ENCODE data around the gene KRTAP10-1.
A peak's percentile ranks its signal among the peaks of the same experiment; 100 is the strongest.

Gene KRTAP10-1

GRCh38 chr21:44520326-44521300 lies 19.4 kb downstream of the KRTAP10-1 start:
- Histone ChIP-seq H3K27ac (no peak overlapping the region), H3K4me3 (no peak overlapping the region)

GRCh38 chr21:44519346-44520325 lies 20.4 kb downstream of the KRTAP10-1 start:
- H3K27ac ChIP-seq, result no peak overlapping the region
- H3K4me3 ChIP-seq, result no peak overlapping the region

GRCh38 chr21:44518686-44519085 lies 21.3 kb downstream of the KRTAP10-1 start:
- Histone ChIP-seq H3K27ac (no peak overlapping the region), H3K4me3 (no peak overlapping the region)

GRCh38 chr21:44517175-44517899 lies 22.7 kb downstream of the KRTAP10-1 start:
- H3K4me3 ChIP-seq, result no peak overlapping the region

GRCh38 chr21:44516828-44517174 lies 23.2 kb downstream of the KRTAP10-1 start:
- H3K27ac ChIP-seq, result no peak overlapping the region
- H3K4me3 ChIP-seq, result no peak overlapping the region

More at GRCh38 chr21:44517175-44517899, 22.7 kb downstream of the KRTAP10-1 start:
- H3K27ac ChIP-seq, result no peak overlapping the region

- no peak overlapping the region for H3K4me3 ChIP-seq
- no peak overlapping the region for H3K27ac ChIP-seq
These were observed 23.7 kb downstream of the KRTAP10-1 start for GRCh38 chr21:44516342-44516741.

GRCh38 chr21:44515359-44516165 lies 24.4 kb downstream of the KRTAP10-1 start:
- Histone ChIP-seq H3K4me3 (no peak overlapping the region), H3K27ac (no peak overlapping the region)

GRCh38 chr21:44514746-44515358 lies 25.1 kb downstream of the KRTAP10-1 start:
- no peak overlapping the region for H3K4me3 ChIP-seq

GRCh38 chr21:44514218-44514520 lies 25.8 kb downstream of the KRTAP10-1 start:
- Histone ChIP-seq H3K4me3 (no peak overlapping the region), H3K27ac (no peak overlapping the region)

More at GRCh38 chr21:44514746-44515358, 25.1 kb downstream of the KRTAP10-1 start:
- H3K27ac ChIP-seq, result no peak overlapping the region

GRCh38 chr21:44513389-44514217 lies 26.4 kb downstream of the KRTAP10-1 start:
- no peak overlapping the region for H3K4me3 ChIP-seq
- no peak overlapping the region for H3K27ac ChIP-seq

GRCh38 chr21:44512496-44513388 lies 27.3 kb downstream of the KRTAP10-1 start:
- no peak overlapping the region for H3K27ac ChIP-seq
- no peak overlapping the region for H3K4me3 ChIP-seq

GRCh38 chr21:44511938-44512275 lies 28.1 kb downstream of the KRTAP10-1 start:
- Histone ChIP-seq H3K4me3 (no peak overlapping the region), H3K27ac (no peak overlapping the region)

- Histone ChIP-seq H3K27ac (no peak overlapping the region), H3K4me3 (no peak overlapping the region)
These were observed 28.6 kb downstream of the KRTAP10-1 start for GRCh38 chr21:44511219-44511937.

- Histone ChIP-seq H3K4me3 (peak overlapping the region in 3 of 7 experiments; percentile 11 to 29 (median 26)), H3K27ac (no peak overlapping the region)
These were observed 29.3 kb downstream of the KRTAP10-1 start for GRCh38 chr21:44510508-44511218.

GRCh38 chr21:44510109-44510507 lies 29.9 kb downstream of the KRTAP10-1 start:
- H3K4me3 ChIP-seq, result no peak overlapping the region

GRCh38 chr21:44509539-44509938 lies 30.5 kb downstream of the KRTAP10-1 start:
- no peak overlapping the region for H3K27ac ChIP-seq

More at GRCh38 chr21:44510109-44510507, 29.9 kb downstream of the KRTAP10-1 start:
- no peak overlapping the region for H3K27ac ChIP-seq

More at GRCh38 chr21:44509539-44509938, 30.5 kb downstream of the KRTAP10-1 start:
- no peak overlapping the region for H3K4me3 ChIP-seq

Measured in skin epidermis (tissue), 12 donors.